ENCODE data around the gene TUBG2. TPM values are rescaled to one million over a fixed set of nuclear protein-coding genes. Genes with fewer than 3 reads are reported as not detected.

Gene TUBG2
- total and polyA plus RNA-seq, 8 donors: 13.1 to 40.2 (median 31.8) TPM

GRCh38 chr17:42673885-42674754, 15.0 kb downstream of the TUBG2 start:
- Histone ChIP-seq H3K9me3 (no peaks in the 10 kb centered on the region), H3K4me1 (peaks cover 32 to 71% of the 10 kb centered on the region in 2 donors), H3K27ac (peak overlapping the region in 1 of 2 donors; percentile 22), H3K27me3 (peaks cover 0 to 78% of the 10 kb centered on the region in 2 donors), H3K4me3 (peak overlapping the region; percentile 86 to 90), H3K36me3 (peaks cover 0 to 40% of the 10 kb centered on the region in 2 donors)
- intact Hi-C loops (cut with DNase I): no loop called here
- DNase-seq (peak in 1 of 4 donors; percentile 44), ATAC-seq (no peak)
- peak; percentile 30 to 56 for TF ChIP-seq CTCF (IDR thresholded peaks at IDR 0.05)

GRCh38 chr17:42674755-42675347, 15.8 kb downstream of the TUBG2 start:
- no peak for DNase-seq
- Histone ChIP-seq H3K4me1 (peaks cover 40 to 75% of the 10 kb centered on the region in 2 donors), H3K36me3 (peaks cover 0 to 33% of the 10 kb centered on the region in 2 donors), H3K27ac (peak overlapping the region; percentile 80 to 86), H3K27me3 (peaks cover 0 to 71% of the 10 kb centered on the region in 2 donors), H3K9me3 (no peaks in the 10 kb centered on the region), H3K4me3 (peak overlapping the region; percentile 86 to 90)
- no peak for TF ChIP-seq CTCF (IDR thresholded peaks at IDR 0.05)
- no peak for ATAC-seq
- intact Hi-C loops (cut with DNase I): loop anchor here in 1 of 2 donors (5.0 kb wide), 1 partner anchor 98 kb away; the partner anchor contains the start of gene PSMC3IP

- DNase-seq (no peak), ATAC-seq (no peak)
- TF ChIP-seq CTCF (IDR thresholded peaks at IDR 0.05): no peak
- intact Hi-C loops (cut with DNase I): loop anchor here in 1 of 2 donors (5.0 kb wide), 1 partner anchor 98 kb away; the partner anchor contains the start of gene PSMC3IP
- Histone ChIP-seq H3K4me3 (peak overlapping the region; percentile 86 to 90), H3K27me3 (peaks cover 0 to 64% of the 10 kb centered on the region in 2 donors), H3K36me3 (peaks cover 0 to 29% of the 10 kb centered on the region in 2 donors), H3K9me3 (no peaks in the 10 kb centered on the region), H3K27ac (peak overlapping the region; percentile 80 to 86), H3K4me1 (peaks cover 44 to 77% of the 10 kb centered on the region in 2 donors)
Measured at GRCh38 chr17:42675348-42675964, 16.4 kb downstream of the TUBG2 start.

- intact Hi-C loops (cut with DNase I): loop anchor here in 1 of 2 donors (5.0 kb wide), 1 partner anchor 99 kb away; the partner anchor contains the start of gene PSMC3IP
- H3K27me3 ChIP-seq: peaks cover 0 to 59% of the 10 kb centered on the region in 2 donors
- H3K36me3 ChIP-seq: peaks cover 0 to 24% of the 10 kb centered on the region in 2 donors
- H3K4me1 ChIP-seq: peaks cover 44 to 75% of the 10 kb centered on the region in 2 donors
- peak overlapping the region; percentile 80 to 86 for H3K27ac ChIP-seq
- peak in 1 of 4 donors; percentile 91 for DNase-seq
- H3K9me3 ChIP-seq: no peaks in the 10 kb centered on the region
- no peak for TF ChIP-seq CTCF (IDR thresholded peaks at IDR 0.05)
- peak overlapping the region; percentile 86 to 90 for H3K4me3 ChIP-seq
- ATAC-seq: peak; percentile 7
Measured at GRCh38 chr17:42675965-42676423, 16.9 kb downstream of the TUBG2 start.

All from left lung (tissue), 10 donors.